ENCODE results near the gene DIP2B.

Gene DIP2B

GRCh38 chr12:50611021-50611744 is 106.4 kb downstream of the DIP2B start:
- Histone ChIP-seq H3K4me3 (no peak overlapping the region), H3K4me1 (peaks cover 0 to 42% (median 5%) of the 10 kb centered on the region in 4 donors), H3K9me3 (no peaks in the 10 kb centered on the region), H3K27me3 (no peaks in the 10 kb centered on the region), H3K27ac (no peak overlapping the region), H3K36me3 (peaks cover 0 to under 1% (median 0%) of the 10 kb centered on the region in 3 donors)
- DNase-seq = no peak
- intact Hi-C loops (cut with DNase I; ENCODE audit: low total_unique reads) = no loop called here
- no peak for TF ChIP-seq CTCF (IDR thresholded peaks at IDR 0.05)

DNA sequence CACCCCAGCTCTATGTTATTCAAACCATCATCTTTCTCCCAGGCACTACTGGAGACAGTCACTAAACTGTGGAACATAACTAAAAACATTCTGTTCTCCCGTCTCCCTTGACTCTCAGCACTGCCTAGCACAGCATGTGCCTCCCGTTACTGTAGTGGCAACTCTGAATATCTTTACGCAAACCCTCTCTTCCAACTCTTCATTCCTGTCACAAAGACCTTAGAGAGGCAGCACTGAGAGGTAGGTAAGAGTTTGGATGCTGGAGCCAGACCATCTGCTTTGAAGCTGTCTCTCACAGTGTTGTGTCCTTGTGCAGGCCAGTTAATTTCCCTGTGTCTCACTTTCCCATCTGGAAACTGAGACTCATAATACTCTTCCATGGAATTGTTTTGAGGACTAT is 108.1 kb downstream of the DIP2B start:
- Histone ChIP-seq H3K27ac (no peak overlapping the region), H3K4me1 (peaks cover 0 to 42% (median 5%) of the 10 kb centered on the region in 4 donors), H3K36me3 (no peaks in the 10 kb centered on the region), H3K4me3 (no peak overlapping the region), H3K27me3 (no peaks in the 10 kb centered on the region), H3K9me3 (no peaks in the 10 kb centered on the region)
- intact Hi-C loops (cut with DNase I; ENCODE audit: low total_unique reads) = no loop called here
- DNase-seq = no peak
- TF ChIP-seq CTCF (IDR thresholded peaks at IDR 0.05) = no peak

GRCh38 chr12:50613463-50613862 is 108.7 kb downstream of the DIP2B start:
- no peak for TF ChIP-seq CTCF (IDR thresholded peaks at IDR 0.05)
- DNase-seq = no peak
- Histone ChIP-seq H3K27me3 (no peaks in the 10 kb centered on the region), H3K36me3 (no peaks in the 10 kb centered on the region), H3K9me3 (no peaks in the 10 kb centered on the region), H3K27ac (no peak overlapping the region), H3K4me1 (peaks cover 0 to 42% (median 5%) of the 10 kb centered on the region in 4 donors), H3K4me3 (no peak overlapping the region)
- intact Hi-C loops (cut with DNase I; ENCODE audit: low total_unique reads) = no loop called here

- Histone ChIP-seq H3K36me3 (no peaks in the 10 kb centered on the region), H3K4me3 (no peak overlapping the region), H3K9me3 (no peaks in the 10 kb centered on the region), H3K27me3 (no peaks in the 10 kb centered on the region), H3K4me1 (peaks cover 0 to 46% (median 5%) of the 10 kb centered on the region in 4 donors), H3K27ac (no peak overlapping the region)
- no peak for DNase-seq
- intact Hi-C loops (cut with DNase I; ENCODE audit: low total_unique reads) = no loop called here
- no peak for TF ChIP-seq CTCF (IDR thresholded peaks at IDR 0.05)
These were observed 109.5 kb downstream of the DIP2B start for GRCh38 chr12:50614167-50614759.

GRCh38 chr12:50615145-50615906 is 110.5 kb downstream of the DIP2B start:
- peaks cover 0 to 44% (median 6%) of the 10 kb centered on the region in 4 donors for H3K4me1 ChIP-seq
- H3K4me3 ChIP-seq = no peak overlapping the region
- intact Hi-C loops (cut with DNase I; ENCODE audit: low total_unique reads) = no loop called here
- no peaks in the 10 kb centered on the region for H3K27me3 ChIP-seq
- no peak for TF ChIP-seq CTCF (IDR thresholded peaks at IDR 0.05)
- H3K36me3 ChIP-seq = no peaks in the 10 kb centered on the region
- DNase-seq = no peak
- H3K9me3 ChIP-seq = no peaks in the 10 kb centered on the region
- H3K27ac ChIP-seq = no peak overlapping the region

All from tibial artery (tissue), 4 donors.